SJCRH30 (cell line): ENCODE results near the gene MAPT. TPM values are rescaled to one million over a fixed set of nuclear protein-coding genes. Genes with fewer than 3 reads are reported as not detected.

ENCODE experiments used
- total RNA-seq: library from RNA; depleted of rRNA; stranded (reverse); fragments of >200 nt; shearing (Covaris generic); gene quantifications from 2 replicates; pipeline ENCODE4 v1.2.3, GENCODE V29; 2014; rRNA removed

The MAPT gene
- total RNA-seq, 1 experiment from 2014 or later = 1.8 TPM

Other genes with a start within 250 kb of the MAPT start
- not detected in 2 replicates for gene CRHR1, start 110.2 kb upstream of the MAPT start, total RNA-seq
- gene SPPL2C, start 49.7 kb upstream of the MAPT start, total RNA-seq = not detected in 2 replicates
- 0.43 TPM in 1 of 2 replicates, not detected in the other for gene STH, start 104.7 kb downstream of the MAPT start, total RNA-seq